Femur (tissue), 1 donor: ENCODE measurements around the gene MLC1.

ENCODE experiments used
- DNase-seq: peaks from one replicate; pipeline ENCODE4 v3.0.0-alpha.2; 2017

Gene MLC1

DNA sequence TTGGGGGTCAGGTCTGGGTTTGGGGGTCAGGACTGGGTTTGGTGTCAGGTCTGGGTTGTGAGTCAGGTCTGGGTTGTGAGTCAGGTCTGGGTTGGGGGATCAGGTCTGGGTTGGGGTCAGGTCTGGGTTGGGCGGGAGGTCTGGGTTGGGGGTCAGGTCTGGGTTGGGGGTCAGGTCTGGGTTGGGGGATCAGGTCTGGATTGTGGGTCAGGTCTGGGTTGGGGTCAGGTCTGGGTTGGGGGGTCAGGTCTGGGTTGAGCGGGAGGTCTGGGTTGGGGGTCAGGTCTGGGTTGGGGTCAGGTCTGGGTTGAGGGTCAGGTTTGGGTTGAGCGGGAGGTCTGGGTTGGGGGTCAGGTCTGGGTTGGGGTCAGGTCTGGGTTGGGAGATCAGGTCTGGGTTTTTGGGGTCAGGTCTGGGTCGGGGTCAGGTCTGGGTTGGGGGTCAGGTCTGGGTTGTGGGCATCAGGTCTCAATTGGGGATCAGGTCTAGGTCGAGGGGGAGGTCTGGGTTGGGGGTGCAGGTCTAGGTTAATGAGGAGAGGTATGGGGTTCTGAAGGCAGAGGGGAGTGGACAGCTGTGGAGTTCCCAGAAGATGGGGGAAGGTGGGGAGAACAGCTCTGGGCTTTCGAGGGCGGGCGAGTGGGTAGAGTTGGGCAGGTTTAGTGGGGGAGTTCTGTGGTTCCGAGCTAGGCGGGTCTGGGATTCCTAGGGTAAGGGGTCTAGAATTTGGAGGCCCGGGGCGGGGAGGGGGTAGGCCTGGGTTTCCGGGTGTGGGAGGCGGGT lies 27.8 kb downstream of the MLC1 start:
- no peak for DNase-seq

DNA sequence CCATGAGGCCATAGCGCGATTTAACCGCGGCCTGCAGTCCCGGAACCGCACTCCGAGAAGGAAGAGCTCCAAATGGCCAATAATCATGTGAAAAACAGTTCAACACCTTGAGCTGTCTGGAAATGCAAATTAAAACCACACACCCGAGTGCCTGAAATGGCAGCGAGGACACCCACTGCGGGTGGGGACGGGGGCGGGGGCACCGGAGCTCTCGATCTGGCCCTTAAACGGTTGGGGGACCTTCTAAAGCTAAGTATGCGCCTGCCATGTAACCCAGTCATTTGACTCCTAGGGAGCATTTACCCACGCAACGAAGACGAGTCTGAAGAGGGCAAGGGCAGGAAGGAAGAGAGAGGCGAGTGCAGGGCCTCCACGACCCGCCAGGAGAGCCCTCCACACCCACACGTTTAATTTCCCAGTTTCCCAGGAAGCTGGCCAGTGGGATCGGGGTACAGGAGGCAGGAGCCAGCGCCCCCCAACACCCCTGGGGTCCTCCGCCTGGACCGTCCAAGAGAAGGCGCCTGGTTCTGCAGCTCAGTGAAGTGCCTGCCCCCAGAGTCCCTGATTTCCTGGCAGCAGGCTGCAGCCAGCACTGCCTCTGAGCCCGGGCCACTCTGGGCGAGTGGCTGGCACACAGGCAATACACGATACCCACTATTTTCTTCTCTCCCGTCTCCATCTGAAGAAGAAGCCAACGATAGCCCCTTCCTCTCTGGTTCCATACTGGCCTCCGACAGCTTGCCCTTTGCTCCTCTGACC lies 28.8 kb downstream of the MLC1 start:
- no peak for DNase-seq

DNA sequence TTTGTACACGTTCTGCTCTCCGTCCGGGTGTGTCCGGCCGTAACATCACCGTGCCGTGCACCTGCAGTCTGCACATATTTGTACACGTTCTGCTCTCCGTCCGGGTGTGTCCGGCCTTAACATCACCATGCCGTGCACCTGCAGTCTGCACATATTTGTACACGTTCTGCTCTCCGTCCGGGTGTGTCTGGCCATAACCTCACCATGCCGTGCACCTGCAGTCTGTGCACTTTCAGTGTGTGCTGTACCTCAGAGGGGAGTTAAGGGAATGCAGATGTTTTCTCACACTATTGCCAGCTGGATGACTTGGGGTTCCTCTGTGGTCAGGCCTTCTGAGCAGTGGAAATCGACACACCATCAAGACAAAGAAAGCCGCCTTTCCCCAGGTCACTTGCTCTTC lies 31.4 kb downstream of the MLC1 start:
- no peak for DNase-seq

DNA sequence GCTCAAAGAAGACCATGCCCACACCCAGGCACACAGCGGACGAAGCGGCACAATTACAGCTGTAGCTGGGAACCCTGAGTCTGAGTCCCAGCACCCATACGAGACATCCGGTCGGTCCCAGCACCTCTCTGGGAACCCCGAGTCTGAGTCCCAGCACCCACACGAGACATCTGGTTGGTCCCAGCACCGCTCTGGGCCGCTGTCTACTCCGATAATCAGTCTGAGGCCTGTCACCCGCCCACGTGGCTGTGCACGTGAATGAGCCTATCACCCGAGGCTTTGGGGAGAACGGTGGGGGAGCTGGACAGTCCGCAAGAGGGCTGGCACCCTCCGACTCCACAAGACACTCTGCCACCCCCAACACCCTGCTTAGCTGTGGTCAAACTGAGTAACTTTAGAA lies 33.3 kb downstream of the MLC1 start:
- no peak for DNase-seq

DNA sequence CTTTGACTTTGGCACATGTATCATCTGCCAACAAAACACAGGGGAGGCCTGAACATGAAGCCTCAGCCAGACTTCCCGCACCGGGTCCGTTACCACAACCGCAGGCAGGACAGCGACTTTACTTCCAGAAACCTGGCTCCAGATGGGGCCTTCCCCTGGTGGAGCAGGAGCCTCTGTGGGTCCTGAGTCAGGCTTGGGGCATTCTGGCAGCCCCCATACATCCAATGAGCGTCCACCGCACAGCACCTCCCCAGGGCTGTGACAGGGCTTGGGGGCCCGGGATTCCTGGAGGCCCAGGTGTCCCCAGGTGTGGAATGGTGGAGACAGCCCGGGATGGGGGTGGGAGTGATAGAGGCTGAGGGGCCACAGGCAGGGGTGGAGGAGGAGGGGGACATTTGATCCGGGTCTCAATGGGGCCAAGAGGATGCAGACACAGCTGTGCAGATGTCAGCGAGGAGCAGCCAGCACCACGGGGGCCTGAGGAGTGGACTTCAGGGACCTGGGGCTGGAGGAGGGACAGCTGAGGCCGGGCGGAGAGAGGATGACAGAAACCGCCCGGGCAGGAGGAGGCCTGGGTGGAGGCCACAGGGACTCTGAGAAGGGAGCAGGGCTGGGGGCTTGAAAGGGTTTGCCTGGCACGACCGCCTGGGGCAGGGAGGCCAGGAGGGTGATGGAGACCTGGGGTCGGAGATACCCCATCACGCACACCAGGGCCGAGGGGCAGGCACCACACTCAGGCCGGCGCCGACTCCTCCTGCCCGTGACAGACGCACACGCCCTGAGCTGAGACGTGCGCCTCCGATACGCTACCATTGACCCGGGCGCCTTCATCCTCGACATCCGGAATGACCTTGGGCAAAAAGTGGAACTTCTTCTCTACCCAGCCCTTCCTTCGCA lies 35.7 kb downstream of the MLC1 start:
- DNase-seq: peak; percentile 17

DNA sequence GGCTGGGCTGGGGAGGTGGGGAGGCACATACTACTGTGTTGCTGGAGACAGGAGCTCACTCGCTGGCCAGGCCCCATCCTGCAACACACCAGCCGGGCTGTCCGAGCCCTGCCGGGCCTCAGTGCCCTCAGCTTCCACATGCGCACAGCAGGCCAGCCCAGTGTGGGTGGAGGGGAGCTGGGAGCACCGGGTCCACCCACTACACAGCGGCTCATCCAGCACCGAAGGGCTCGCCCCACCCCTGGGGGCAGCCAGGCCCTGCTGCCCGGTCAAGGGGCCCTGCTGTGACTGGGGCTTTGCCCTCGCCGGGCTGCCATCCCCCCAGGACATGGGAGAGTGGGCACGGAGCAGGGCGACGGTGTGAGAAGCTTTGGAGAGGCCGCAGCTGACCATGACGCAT lies 36.4 kb downstream of the MLC1 start:
- DNase-seq: no peak

DNA sequence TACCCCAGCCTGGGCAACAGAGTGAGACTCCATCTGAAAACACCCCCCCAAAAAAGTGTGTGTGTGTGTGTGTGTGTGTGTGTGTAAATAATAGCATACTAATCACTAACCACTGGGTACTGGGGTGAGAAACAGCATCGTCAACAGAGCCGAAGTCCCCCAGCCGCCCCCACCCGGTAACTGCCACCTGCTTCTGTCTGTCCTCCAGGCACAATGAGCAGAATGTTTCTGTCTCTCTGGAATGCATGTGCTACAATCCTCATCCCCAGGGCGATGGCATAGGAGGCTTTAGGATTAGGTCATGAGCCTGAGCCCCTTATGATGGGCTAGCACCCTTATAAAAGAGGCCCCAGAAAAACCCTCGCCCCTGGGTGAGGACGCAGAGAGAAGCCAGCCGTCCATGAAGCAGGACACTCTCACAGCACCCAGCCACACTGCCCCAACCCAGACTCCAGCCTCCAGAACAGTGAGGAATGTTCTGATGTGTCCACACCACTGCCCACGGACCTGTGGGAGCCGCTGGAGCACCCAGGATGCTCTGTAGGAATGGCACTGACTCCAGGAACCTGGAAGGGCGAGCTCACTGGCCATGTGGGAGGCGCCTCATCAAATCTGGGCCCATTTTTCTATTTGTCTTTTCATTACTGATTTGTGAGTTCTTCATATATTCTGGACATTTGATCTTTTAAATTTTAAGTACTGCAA lies 37.0 kb downstream of the MLC1 start:
- peak; percentile 56 for DNase-seq

DNA sequence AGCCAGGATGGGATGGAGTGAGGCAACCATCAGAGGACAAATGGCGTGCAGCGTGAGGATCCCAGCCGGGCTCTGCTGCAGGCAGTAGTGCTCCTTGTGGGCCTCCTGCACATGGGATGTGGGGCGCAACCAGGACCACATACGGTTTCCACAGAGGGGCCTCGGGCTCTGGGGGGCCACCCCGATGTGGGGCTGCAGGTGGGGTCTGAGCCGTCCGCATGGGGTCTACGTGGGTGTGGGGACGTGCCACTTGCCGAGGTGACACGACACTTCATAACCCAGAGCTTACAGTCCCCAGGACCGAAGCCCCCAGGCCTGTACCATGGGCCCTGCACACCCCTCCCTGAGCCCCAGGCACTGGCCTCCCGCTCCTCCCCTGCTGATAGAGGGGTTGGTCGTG lies 37.9 kb downstream of the MLC1 start:
- DNase-seq: no peak

DNA sequence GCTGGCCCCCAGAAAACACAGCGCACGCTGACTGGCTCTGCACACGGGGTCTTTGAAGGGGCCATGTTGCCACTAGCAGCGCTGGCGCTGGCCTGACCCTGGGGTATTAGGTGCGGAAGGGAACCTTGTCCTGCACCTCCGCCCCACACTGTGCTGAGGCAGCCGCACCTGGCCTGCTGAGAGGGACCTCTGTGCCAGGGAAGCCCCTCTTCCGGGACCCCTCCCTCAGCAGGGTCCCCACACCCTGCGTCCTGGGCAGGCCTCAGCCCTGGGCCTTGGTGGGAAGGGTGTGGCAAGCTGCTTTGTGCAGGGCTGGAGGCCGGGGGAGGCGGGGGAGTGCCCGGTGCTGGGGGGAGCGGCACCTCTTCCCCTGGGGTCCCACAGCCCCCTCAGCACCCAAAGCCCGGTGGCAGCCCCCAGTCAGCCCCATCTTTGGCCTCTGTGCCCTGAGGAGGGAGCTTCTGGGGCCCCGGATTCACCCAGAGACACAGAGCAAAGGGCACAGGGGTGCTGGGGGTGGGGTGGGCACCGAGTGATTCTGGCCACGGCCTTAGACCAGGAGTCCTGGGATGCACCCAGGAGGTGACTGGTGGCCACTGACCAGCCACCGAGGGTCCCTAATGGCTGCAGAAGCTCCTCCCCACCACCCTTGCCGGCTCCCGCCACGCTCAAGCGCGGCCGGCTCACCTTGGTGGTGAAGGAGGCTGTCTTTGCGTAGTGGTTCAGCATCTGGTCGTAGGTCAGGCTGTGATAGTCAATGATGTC lies 38.6 kb downstream of the MLC1 start:
- DNase-seq: no peak

DNA sequence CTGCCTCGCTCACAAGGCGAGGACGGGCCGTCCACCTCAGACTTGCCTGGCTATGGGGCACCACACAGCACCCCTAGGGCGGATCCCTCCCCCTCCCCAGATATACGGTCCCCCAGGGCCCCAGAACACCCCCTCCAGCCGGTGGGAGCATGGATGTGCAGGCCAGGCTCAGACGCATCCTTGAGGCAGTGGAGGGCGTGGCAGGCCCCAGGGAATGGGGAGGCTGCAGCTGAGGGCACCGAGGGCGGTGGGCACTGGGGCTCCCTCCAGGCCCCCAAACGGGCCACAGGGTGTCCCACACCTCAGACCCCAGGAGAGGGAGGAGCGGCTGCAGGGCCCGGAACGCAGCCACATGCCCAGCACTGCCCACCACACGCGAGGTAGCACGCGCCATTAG lies 39.2 kb downstream of the MLC1 start:
- DNase-seq: no peak

DNA sequence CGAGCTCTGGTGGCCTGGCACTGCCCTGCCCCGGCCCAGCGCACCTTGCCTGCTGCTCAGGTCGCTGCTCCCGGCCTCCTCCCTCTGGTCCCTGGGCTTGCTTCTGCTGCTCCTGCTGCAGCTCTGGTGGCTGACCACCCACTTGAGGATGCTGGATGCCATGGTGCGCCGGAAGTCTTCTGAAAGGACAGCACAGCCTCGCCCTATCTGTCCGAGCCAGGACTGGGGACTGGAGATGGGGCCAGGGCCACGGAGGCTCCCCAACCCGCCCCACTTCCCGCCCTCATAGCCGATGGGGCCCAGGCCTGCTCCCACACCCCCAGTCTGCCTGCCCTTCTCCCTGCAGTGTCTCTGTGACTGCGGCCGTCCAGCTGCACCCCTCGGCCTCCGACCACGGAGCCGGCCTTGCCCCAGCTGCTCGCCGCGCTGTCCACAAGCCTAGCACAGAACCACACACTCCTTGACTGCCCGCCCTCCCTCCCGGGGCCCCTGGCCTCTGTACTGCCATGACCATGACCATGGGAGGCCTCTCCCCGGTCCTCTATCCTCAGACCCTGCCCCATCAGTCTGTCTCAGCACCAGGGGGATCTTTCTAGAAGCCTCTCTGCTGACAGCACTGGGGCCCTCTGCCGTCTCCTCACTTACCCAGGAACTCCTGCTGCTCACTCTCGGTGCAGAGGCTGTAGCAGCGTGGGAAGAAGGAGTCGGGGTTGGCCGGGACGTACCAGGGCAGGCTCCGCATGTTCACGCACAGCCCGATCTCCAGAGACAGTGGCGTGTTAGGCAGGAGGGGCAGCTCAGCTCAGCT lies 39.8 kb downstream of the MLC1 start:
- DNase-seq: no peak

DNA sequence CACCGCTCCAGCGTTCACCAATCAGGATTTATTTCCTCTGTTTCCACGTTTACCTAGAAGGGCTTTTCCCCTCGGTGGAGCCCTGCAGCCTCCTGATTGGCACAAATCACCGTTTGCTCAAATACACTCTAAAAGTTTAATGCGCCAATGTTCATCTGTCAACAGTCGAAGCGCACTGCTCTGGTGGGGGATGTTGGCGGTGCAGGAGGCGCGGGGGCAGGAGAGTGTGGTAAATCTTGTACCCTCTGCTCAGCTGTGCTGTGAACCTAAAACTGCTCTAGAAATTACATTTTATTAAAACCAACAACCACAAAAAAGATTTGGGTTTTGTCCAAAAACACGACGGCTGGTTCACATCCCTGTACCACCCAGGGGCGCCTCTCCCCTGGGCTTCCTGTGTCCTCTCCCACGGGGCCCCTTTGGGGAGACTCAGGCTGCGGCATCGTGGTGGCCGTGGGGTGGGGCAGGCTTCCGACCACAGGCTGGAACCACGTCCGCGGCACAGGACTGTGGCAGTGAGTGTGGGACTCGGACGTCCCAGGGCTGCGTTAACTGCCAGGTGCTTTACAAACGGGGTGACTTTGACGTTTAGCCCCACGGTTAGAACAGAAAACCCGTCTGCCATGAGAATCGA lies 40.6 kb downstream of the MLC1 start:
- no peak for DNase-seq

DNA sequence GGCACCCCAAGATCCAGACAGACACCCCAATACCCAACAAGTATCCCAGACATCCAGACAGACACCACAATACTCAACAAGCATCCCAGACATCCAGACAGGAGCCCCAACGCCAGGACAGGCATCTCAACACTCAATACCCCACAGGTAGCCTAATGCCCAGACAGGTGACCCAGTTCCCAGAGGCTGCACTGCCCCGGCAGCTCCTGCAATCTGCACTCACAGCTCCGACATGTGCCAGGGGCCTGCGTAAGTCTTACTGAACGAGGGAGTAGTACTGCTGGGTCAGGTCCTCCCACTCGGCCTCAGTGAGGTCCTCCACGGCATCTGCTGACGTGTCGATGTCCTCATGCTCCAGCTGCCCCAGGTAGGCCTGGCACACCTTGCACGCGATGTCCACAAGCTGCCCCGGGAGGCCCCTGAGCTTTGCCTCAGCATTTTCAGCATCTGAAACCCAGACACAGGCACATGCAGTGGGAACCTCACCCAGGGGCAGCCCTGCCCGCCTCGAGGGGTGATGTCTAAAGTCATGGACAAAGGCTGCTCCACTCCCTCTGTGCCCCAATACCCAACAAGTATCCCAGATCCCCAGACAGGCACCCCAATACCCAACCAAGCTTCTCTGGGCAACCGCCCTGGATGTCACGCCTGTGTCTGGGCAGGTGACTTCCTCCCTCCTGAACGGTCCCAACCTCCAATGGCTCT lies 43.7 kb downstream of the MLC1 start:
- no peak for DNase-seq

DNA sequence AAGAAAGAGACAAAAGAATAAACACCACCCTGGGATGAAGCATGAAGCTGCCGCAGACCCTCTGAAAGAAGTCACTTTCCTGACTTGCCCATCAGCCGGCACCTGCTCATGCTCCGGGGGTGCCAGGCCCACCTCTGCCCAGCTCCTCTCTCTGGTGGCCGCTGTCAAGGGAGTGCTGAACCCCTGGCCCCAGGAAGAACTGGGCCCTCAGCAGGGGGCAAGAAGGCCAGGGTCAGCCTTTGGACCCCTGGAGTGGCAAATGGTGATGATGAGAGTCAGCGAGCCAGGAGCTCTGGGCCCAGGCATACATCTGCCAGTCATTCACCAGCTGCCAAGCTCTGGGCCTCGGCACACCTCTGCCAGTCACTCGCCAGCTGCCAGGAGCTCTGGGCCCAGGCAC lies 44.5 kb downstream of the MLC1 start:
- no peak for DNase-seq

DNA sequence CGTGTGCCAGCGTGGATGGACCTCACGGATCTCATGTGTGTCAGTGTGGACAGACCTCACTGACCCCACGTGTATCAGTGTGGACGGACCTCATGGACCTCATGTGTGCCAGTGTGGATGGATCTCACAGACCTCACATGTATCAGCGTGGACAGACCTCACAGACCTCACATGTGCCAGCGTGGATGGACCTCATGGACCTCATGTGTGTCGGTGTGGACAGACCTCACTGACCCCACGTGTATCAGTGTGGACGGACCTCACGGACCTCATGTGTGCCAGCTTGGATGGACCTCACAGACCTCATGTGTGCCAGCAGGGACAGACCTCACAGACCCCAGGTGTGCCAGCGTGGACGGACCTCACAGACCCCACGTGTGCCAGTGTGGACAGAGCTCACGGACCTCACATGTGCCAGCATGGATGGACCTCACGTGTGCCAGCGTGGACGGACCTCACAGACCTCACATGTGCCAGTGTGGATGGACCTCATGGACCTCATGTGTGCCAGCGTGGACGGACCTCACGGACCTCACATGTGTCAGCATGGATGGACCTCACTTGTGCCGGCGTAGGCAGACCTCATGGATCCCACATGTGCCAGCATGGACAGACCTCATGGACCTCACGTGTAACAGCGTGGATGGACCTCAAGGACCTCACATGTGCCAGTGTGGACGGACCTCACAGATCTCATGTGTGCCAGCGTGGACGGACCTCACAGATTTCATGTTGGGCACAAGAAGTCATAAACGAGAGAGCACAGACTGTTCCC lies 45.4 kb downstream of the MLC1 start:
- no peak for DNase-seq

DNA sequence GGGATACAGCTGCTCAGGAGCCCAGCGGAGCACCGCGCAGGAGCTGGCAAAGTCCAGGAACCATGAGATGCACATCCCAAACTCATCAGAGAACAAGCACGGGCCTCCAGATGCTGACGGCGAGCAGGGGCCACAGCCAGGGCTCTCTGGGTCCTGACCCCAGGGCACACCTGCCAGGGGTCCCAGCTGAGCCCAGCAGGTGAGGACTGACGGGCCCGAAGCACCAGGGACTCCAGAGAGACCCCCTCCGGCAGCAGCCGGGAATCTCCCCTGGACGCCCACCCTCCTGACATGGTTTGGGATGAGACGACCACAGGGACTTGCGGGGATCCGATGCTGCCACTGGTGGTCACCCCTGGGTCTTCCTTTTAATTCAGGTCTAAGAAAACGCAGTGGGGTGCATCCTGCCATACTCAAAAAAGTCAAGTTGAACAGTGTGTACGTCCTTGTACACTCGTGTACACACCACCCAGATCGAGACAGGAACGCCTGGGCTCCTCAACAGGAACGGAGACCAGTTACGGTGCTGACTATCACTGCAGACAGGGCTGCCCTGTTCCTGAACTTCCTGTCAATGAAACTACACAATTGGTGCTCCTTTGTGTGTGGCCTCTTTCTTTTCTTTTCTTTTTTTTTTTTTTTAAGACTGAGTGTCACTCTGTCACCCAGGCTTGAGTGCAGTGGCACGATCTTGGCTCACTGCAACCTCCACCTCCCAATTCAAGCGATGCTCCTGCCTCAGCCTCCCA lies 49.1 kb downstream of the MLC1 start:
- DNase-seq: no peak

DNA sequence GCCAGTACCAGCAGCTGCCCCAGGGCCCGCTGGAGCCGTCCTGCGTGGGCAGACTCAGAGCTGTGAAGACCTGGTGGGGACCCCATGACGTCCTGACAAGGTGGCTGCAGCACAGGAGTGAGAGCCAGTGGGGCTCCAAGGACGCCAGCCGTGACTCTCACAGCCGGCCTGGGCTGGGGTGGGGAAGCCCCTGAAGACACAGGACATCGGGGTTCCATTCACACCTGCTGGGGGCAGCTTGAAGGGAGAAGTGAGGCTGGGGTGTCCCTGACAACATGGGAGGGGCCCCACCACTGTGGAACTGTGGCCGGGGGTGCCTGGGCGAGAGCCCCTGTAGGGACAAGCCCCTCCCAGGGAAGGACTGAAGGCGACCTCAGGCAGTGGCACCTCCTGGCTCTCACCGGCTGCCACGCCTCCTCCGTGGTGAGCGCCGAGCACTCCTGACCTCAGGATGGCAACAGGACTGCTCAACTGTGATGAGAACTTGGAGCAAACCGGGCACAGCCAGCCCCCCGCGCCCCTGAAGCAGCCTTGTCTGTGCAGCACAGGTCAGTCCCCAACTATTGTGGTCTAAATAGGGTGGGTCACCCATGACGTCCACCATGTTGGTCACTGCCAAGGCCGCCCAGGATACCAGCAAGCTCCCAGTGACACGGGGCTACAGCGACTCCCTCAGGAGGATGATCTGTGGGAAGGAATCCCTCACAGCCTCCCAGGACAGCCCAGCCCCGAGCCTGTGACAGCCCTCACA lies 49.9 kb downstream of the MLC1 start:
- no peak for DNase-seq
